Fibroblast of lung (primary cell): ENCODE measurements around the gene ATP11C. TPM values are rescaled to one million over a fixed set of nuclear protein-coding genes. Genes with fewer than 3 reads are reported as not detected.

Experiments
- DNase-seq, 2 donors: peaks; one replicate each; pipeline versions ENCODE4 v3.0.0 to v3.0.0-alpha.2; 2010; ENCODE audit warnings: low read depth in 2 of 2
- H2AFZ ChIP-seq: 2 replicates; pipeline ENCODE4 v1.5.1; 2012; ENCODE audit warnings: low read length, control low read depth, inconsistent platforms
- H3K27ac ChIP-seq: 2 replicates; pipeline ENCODE4 v1.5.1; 2011; ENCODE audit warnings: low read length, control low read depth; ENCODE audit not compliant: insufficient read depth
- H3K27me3 ChIP-seq: 2 replicates; pipeline ENCODE4 v1.5.1; 2011; ENCODE audit warnings: mild to moderate bottlenecking, low read length; ENCODE audit not compliant: control insufficient read depth, insufficient read depth
- H3K36me3 ChIP-seq: 2 replicates; pipeline ENCODE4 v1.5.1; 2011; ENCODE audit warnings: low read length; ENCODE audit not compliant: control insufficient read depth, insufficient read depth
- H3K4me1 ChIP-seq: 2 replicates; pipeline ENCODE4 v1.5.1; 2011; ENCODE audit warnings: low read length; ENCODE audit not compliant: control insufficient read depth, insufficient read depth; ENCODE audit errors: extremely low read depth
- H3K4me2 ChIP-seq: 2 replicates; pipeline ENCODE4 v1.5.1; 2011; ENCODE audit warnings: low read length, control low read depth; ENCODE audit not compliant: insufficient read depth; ENCODE audit errors: extremely low read depth
- H3K4me3 ChIP-seq, 4 experiments: fragments of 200-600 bp in 1 of 4; sonication (generic) in 1 of 4; replicated peaks in 1 of 4; 2 replicates each; pipeline ENCODE4 v1.5.1; 2011 to 2016; ENCODE audit warnings: low read length in 4 of 4, low read depth in 3 of 4, mild to moderate bottlenecking in 3 of 4, control low read depth in 2 of 4, inconsistent platforms in 1 of 4, mixed read lengths in 1 of 4; ENCODE audit not compliant: insufficient read depth in 1 of 4; ENCODE audit errors: control extremely low read depth in 1 of 4
- H3K79me2 ChIP-seq: 2 replicates; pipeline ENCODE4 v1.5.1; 2012; ENCODE audit warnings: mild to moderate bottlenecking, low read length, inconsistent platforms; ENCODE audit not compliant: control insufficient read depth, insufficient read depth
- H3K9ac ChIP-seq: 2 replicates; pipeline ENCODE4 v1.5.1; 2011; ENCODE audit warnings: mild to moderate bottlenecking, low read length, control low read depth; ENCODE audit not compliant: insufficient read depth
- H3K9me3 ChIP-seq: 2 replicates; pipeline ENCODE4 v1.5.1; 2012; ENCODE audit warnings: low read depth, low read length; ENCODE audit not compliant: control insufficient read depth, insufficient read depth
- H4K20me1 ChIP-seq: 2 replicates; pipeline ENCODE4 v1.5.1; 2011; ENCODE audit warnings: low read length; ENCODE audit not compliant: control insufficient read depth, insufficient read depth; ENCODE audit errors: extremely low read depth
- EZH2 ChIP-seq: IDR thresholded peaks from 2 replicates; pipeline ENCODE4 v1.5.1; 2012; ENCODE audit warnings: low read length, control low read depth, mild to moderate bottlenecking; ENCODE audit errors: missing control alignments
- polyA plus RNA-seq, 2 donors: library from polyadenylated mRNA; depleted of rRNA in 1 of 2; stranded (reverse) in 1 of 2; unstranded in 1 of 2; fragments of >200 nt; gene quantifications; 2 replicates each; pipeline ENCODE4 v1.2.1, GENCODE V29; 2011 to 2012; ENCODE audit warnings: missing spikeins in 1 of 2
- total RNA-seq: library from RNA; depleted of rRNA; stranded (reverse); fragments of >200 nt; gene quantifications from 2 replicates; pipeline ENCODE4 v1.2.1, GENCODE V29; 2014
- TF ChIP-seq, protein P1 (sequence below), 2 donors: IDR thresholded peaks in 1 of 2; conservative IDR thresholded peaks in 1 of 2; 1 replicate in 1 of 2; 2 replicates in 1 of 2; pipeline ENCODE4 v1.5.1; 2011 to 2012; ENCODE audit warnings: low read length in 2 of 2, control low read depth in 1 of 2, inconsistent platforms in 1 of 2, low read depth in 1 of 2, mild to moderate bottlenecking in 1 of 2

The ATP11C gene
- total and polyA plus RNA-seq, 2 donors (not counting 1 experiment from before 2014, with no cell fraction given): 47.7 to 68.0 TPM

GRCh38 chrX:139783959-139784358 is 148.9 kb downstream of the ATP11C start:
- no peaks in the 10 kb centered on the region for H3K4me1 ChIP-seq
- no peak overlapping the region for H3K9ac ChIP-seq
- no peak for DNase-seq
- H3K36me3 ChIP-seq: no peaks in the 10 kb centered on the region
- H3K4me2 ChIP-seq: no peak overlapping the region
- H3K79me2 ChIP-seq: no peaks in the 10 kb centered on the region
- no peaks in the 10 kb centered on the region for H4K20me1 ChIP-seq
- H3K27me3 ChIP-seq: no peaks in the 10 kb centered on the region
- no peaks in the 10 kb centered on the region for H3K9me3 ChIP-seq
- TF ChIP-seq, protein P1, sequence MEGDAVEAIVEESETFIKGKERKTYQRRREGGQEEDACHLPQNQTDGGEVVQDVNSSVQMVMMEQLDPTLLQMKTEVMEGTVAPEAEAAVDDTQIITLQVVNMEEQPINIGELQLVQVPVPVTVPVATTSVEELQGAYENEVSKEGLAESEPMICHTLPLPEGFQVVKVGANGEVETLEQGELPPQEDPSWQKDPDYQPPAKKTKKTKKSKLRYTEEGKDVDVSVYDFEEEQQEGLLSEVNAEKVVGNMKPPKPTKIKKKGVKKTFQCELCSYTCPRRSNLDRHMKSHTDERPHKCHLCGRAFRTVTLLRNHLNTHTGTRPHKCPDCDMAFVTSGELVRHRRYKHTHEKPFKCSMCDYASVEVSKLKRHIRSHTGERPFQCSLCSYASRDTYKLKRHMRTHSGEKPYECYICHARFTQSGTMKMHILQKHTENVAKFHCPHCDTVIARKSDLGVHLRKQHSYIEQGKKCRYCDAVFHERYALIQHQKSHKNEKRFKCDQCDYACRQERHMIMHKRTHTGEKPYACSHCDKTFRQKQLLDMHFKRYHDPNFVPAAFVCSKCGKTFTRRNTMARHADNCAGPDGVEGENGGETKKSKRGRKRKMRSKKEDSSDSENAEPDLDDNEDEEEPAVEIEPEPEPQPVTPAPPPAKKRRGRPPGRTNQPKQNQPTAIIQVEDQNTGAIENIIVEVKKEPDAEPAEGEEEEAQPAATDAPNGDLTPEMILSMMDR (conservative IDR thresholded peaks at IDR 0.05 in 1 of 2, IDR thresholded peaks at IDR 0.05 in 1 of 2; ENCODE audit: low read depth in 1 of 2, low read length in 2 of 2): no peak
- no peak for TF ChIP-seq EZH2
- H2AFZ ChIP-seq: no peak overlapping the region
- H3K27ac ChIP-seq: no peak overlapping the region
- no peak overlapping the region for H3K4me3 ChIP-seq

- TF ChIP-seq, protein P1 (conservative IDR thresholded peaks at IDR 0.05 in 1 of 2, IDR thresholded peaks at IDR 0.05 in 1 of 2; ENCODE audit: low read depth in 1 of 2, low read length in 2 of 2): no peak
- no peak for TF ChIP-seq EZH2
- Histone ChIP-seq H3K9me3 (no peaks in the 10 kb centered on the region), H3K4me3 (no peak overlapping the region), H3K27ac (no peak overlapping the region), H3K4me1 (no peaks in the 10 kb centered on the region), H4K20me1 (no peaks in the 10 kb centered on the region), H3K79me2 (no peaks in the 10 kb centered on the region), H3K36me3 (no peaks in the 10 kb centered on the region), H2AFZ (no peak overlapping the region), H3K27me3 (no peaks in the 10 kb centered on the region), H3K4me2 (no peak overlapping the region), H3K9ac (no peak overlapping the region)
- no peak for DNase-seq
Measured at GRCh38 chrX:139783030-139783429, 149.8 kb downstream of the ATP11C start.

GRCh38 chrX:139776599-139776998 is 156.3 kb downstream of the ATP11C start:
- TF ChIP-seq, protein P1 (conservative IDR thresholded peaks at IDR 0.05 in 1 of 2, IDR thresholded peaks at IDR 0.05 in 1 of 2; ENCODE audit: low read depth in 1 of 2, low read length in 2 of 2): no peak
- no peak for TF ChIP-seq EZH2
- DNase-seq: no peak
- Histone ChIP-seq H4K20me1 (no peaks in the 10 kb centered on the region), H3K4me3 (no peak overlapping the region), H3K4me2 (no peak overlapping the region), H3K79me2 (no peaks in the 10 kb centered on the region), H3K9ac (no peak overlapping the region), H2AFZ (no peak overlapping the region), H3K4me1 (no peaks in the 10 kb centered on the region), H3K27me3 (no peaks in the 10 kb centered on the region), H3K27ac (no peak overlapping the region), H3K9me3 (no peaks in the 10 kb centered on the region), H3K36me3 (no peaks in the 10 kb centered on the region)
